ENCODE measurements around the gene POU2AF1.

DNA sequence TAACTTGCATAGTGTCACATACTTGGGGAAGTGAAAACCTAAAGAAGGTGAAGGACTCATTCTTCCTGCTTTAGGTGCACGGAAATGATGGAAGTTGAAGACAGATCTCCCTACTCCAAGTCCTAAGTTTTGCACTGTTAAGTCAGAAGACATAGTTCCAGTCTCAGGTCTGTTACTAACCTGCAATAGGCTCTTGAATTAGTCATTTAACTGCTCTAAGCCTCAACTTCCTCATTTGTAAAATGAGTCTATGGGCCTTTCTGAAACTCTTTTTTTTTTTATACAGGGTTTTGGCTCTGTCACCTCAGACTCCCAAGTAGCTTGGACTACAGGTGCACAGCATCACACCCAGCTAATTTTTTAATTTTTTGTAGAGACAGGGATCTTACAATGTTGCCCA, 30.8 kb upstream of the POU2AF1 start:
- TF ChIP-seq, protein P1, sequence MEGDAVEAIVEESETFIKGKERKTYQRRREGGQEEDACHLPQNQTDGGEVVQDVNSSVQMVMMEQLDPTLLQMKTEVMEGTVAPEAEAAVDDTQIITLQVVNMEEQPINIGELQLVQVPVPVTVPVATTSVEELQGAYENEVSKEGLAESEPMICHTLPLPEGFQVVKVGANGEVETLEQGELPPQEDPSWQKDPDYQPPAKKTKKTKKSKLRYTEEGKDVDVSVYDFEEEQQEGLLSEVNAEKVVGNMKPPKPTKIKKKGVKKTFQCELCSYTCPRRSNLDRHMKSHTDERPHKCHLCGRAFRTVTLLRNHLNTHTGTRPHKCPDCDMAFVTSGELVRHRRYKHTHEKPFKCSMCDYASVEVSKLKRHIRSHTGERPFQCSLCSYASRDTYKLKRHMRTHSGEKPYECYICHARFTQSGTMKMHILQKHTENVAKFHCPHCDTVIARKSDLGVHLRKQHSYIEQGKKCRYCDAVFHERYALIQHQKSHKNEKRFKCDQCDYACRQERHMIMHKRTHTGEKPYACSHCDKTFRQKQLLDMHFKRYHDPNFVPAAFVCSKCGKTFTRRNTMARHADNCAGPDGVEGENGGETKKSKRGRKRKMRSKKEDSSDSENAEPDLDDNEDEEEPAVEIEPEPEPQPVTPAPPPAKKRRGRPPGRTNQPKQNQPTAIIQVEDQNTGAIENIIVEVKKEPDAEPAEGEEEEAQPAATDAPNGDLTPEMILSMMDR (IDR thresholded peaks at IDR 0.05): no peak
- TF ChIP-seq POLR2A (IDR thresholded peaks at IDR 0.05): no peak

All from adrenal gland (tissue), 5 donors.